ENCODE data around the gene FAM135A. TPM values are rescaled to one million over a fixed set of nuclear protein-coding genes. Genes with fewer than 3 reads are reported as not detected.

FAM135A gene
- 61.5 TPM for total RNA-seq

- DNase-seq = peak; percentile 100
These were observed at the start of gene FAM135A for GRCh38 chr6:70413114-70413991. Gene FAM135A, plus strand, starts transcription at chr6:70413508. Its CDS starts 14,835 bp downstream, at chr6:70428343.

GRCh38 chr6:70363741-70364493, 49.4 kb upstream of the FAM135A start:
- DNase-seq = no peak

- peak; percentile 85 for DNase-seq
These were observed 43.9 kb upstream of the FAM135A start for GRCh38 chr6:70369332-70369950.

- no peak for DNase-seq
These were observed 42.8 kb upstream of the FAM135A start for GRCh38 chr6:70370496-70370895.

GRCh38 chr6:70371454-70372105, 41.7 kb upstream of the FAM135A start:
- DNase-seq = peak; percentile 78

- DNase-seq = no peak
These were observed 38.1 kb upstream of the FAM135A start for GRCh38 chr6:70375166-70375565.

- no peak for DNase-seq
These were observed 37.4 kb upstream of the FAM135A start for GRCh38 chr6:70375882-70376281.

GRCh38 chr6:70376628-70377027, 36.7 kb upstream of the FAM135A start:
- DNase-seq = no peak

- DNase-seq = no peak
These were observed 35.9 kb upstream of the FAM135A start for GRCh38 chr6:70377372-70377771.

- DNase-seq = no peak
These were observed 33.8 kb upstream of the FAM135A start for GRCh38 chr6:70379473-70380013.

GRCh38 chr6:70380252-70380651, 33.1 kb upstream of the FAM135A start:
- DNase-seq = no peak

GRCh38 chr6:70380771-70381416, 32.4 kb upstream of the FAM135A start:
- DNase-seq = no peak

- no peak for DNase-seq
These were observed 31.9 kb upstream of the FAM135A start for GRCh38 chr6:70381417-70381782.

- no peak for DNase-seq
These were observed 27.4 kb upstream of the FAM135A start for GRCh38 chr6:70385901-70386300.

GRCh38 chr6:70388814-70389213, 24.5 kb upstream of the FAM135A start:
- no peak for DNase-seq

- DNase-seq = no peak
These were observed 24.0 kb upstream of the FAM135A start for GRCh38 chr6:70389261-70389660.

GRCh38 chr6:70390067-70390466, 23.2 kb upstream of the FAM135A start:
- no peak for DNase-seq

- DNase-seq = no peak
These were observed 21.8 kb upstream of the FAM135A start for GRCh38 chr6:70391492-70391891.

- no peak for DNase-seq
These were observed 18.6 kb upstream of the FAM135A start for GRCh38 chr6:70394518-70395300.

- DNase-seq = no peak
These were observed 18.0 kb upstream of the FAM135A start for GRCh38 chr6:70395301-70395672.

GRCh38 chr6:70396163-70396562, 17.1 kb upstream of the FAM135A start:
- DNase-seq = no peak

Measured in tongue (tissue), 2 donors.